Lung (tissue), 12 donors: ENCODE results near the gene PDCD4. TPM values are rescaled to one million over a fixed set of nuclear protein-coding genes. Genes with fewer than 3 reads are reported as not detected.
A peak's percentile ranks its signal among the peaks of the same experiment; 100 is the strongest.

Experiments used
- ATAC-seq: fragments of 200-7000 bp; cut with Tn5 transposase; one replicate; pipeline ENCODE4 v1.9.1; 2020; ENCODE audit warnings: moderate number of reproducible peaks; ENCODE audit not compliant: insufficient read depth, low FRiP score
- DNase-seq, 3 donors: peaks; one replicate each; pipeline ENCODE4 v3.0.0-alpha.2; 2013 to 2017
- H3K27ac ChIP-seq, 2 donors: one replicate each; pipeline ENCODE4 v1.5.1; 2013; ENCODE audit warnings: mild to moderate bottlenecking in 2 of 2, moderate library complexity in 2 of 2, control low read depth in 1 of 2, inconsistent platforms in 1 of 2, low read depth in 1 of 2, low read length in 1 of 2
- H3K27me3 ChIP-seq, 3 donors: one replicate each; pipeline ENCODE4 v1.5.1; 2013; ENCODE audit warnings: low read length in 2 of 3; ENCODE audit not compliant: control insufficient read depth in 3 of 3, insufficient read depth in 3 of 3
- H3K36me3 ChIP-seq, 4 donors: one replicate each; pipeline ENCODE4 v1.5.1; 2013; ENCODE audit warnings: low read length in 4 of 4, mild to moderate bottlenecking in 1 of 4, moderate library complexity in 1 of 4; ENCODE audit not compliant: control insufficient read depth in 4 of 4, insufficient read depth in 4 of 4
- H3K4me1 ChIP-seq, 5 donors: one replicate each; pipeline ENCODE4 v1.5.1; 2013; ENCODE audit warnings: low read length in 5 of 5, mild to moderate bottlenecking in 2 of 5, moderate library complexity in 1 of 5; ENCODE audit not compliant: control insufficient read depth in 5 of 5, insufficient read depth in 5 of 5
- H3K4me3 ChIP-seq: one replicate; pipeline ENCODE4 v1.5.1; 2013; ENCODE audit warnings: mild to moderate bottlenecking, control low read depth, moderate library complexity
- H3K9ac ChIP-seq, 2 donors: one replicate each; pipeline ENCODE4 v1.5.1; 2013; ENCODE audit warnings: low read length in 2 of 2, control low read depth in 1 of 2; ENCODE audit not compliant: insufficient read depth in 1 of 2
- H3K9me3 ChIP-seq, 4 donors: one replicate each; pipeline ENCODE4 v1.5.1; 2013; ENCODE audit warnings: low read length in 3 of 4, mild to moderate bottlenecking in 1 of 4, moderate library complexity in 1 of 4; ENCODE audit not compliant: control insufficient read depth in 4 of 4, insufficient read depth in 3 of 4
- CTCF ChIP-seq: IDR thresholded peaks from 2 replicates; pipeline ENCODE4 v1.5.1; 2012; ENCODE audit warnings: mild to moderate bottlenecking; ENCODE audit errors: control extremely low read depth, extremely low read depth
- WGBS, 2 donors: extraction: QIAGEN DNeasy Blood & Tissue Kit; methylation state at CpG; one replicate each; pipeline ENCODE4 v1.1.7; 2013; 5-methylcytosine and 5-hydroxymethylcytosine counted together
- polyA plus RNA-seq, 2 donors: library from polyadenylated mRNA; stranded (reverse); fragments of 200-250 nt; gene quantifications; one replicate each; pipeline ENCODE4 v1.2.1, GENCODE V29; 2013
- total RNA-seq, 2 donors: library from RNA; depleted of rRNA in 1 of 2; stranded (reverse); fragments of >200 nt in 1 of 2; gene quantifications; one replicate each; pipeline ENCODE4 v1.2.1, GENCODE V29; 2014 to 2021
- donor health status: control.
- donor health status: control.
- donor health status: Bipolar disorder and iron deficiency.
- donor health status: healthy.
- donor health status: DM: yes; HTN: yes; CAD: no.

PDCD4 gene
- total and polyA plus RNA-seq, 4 donors: 26.7 to 186 (median 33.5) TPM

GRCh38 chr10:110840225-110840922 is 31.4 kb upstream of the PDCD4 start:
- 64 to 65% methylated on average over 5 of the region's 5 CpGs for WGBS, 2 donors
- no peak overlapping the region for H3K4me3 ChIP-seq

DNA sequence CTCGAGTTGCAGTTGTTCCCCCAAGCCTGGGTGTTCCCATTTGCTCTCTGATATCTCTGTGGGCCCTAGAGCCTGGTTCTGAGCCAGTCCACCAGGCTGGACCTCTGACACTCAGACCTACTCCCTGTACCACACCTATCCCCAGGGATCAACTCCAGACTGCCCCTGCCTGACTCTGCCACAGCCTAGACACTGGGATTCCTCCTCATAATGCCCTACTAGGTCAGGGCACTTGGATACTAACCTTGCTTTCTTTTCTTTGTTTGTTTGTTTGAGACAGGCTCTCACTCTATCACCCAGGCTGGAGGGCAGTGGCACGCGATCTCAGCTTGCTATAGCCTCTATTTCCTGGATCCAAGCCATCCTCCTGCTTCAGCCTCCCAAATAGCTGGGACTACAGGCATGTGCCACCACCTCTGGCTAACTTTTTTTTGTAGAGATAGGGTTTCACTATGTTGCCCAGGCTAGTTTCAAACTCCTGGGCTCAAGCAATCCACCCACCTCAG is 30.8 kb upstream of the PDCD4 start:
- H3K36me3 ChIP-seq: no peaks in the 10 kb centered on the region
- peaks cover 0 to 5% (median 3%) of the 10 kb centered on the region in 5 donors for H3K4me1 ChIP-seq
- H3K27me3 ChIP-seq: no peaks in the 10 kb centered on the region
- H3K9ac ChIP-seq: no peak overlapping the region
- no peak overlapping the region for H3K27ac ChIP-seq
- 79 to 81% methylated on average over 3 of the region's 3 CpGs for WGBS, 2 donors
- H3K9me3 ChIP-seq: no peaks in the 10 kb centered on the region
- H3K4me3 ChIP-seq: no peak overlapping the region
- TF ChIP-seq CTCF: no peak
- ATAC-seq (no peak), DNase-seq (no peak)

More at GRCh38 chr10:110840225-110840922, 31.4 kb upstream of the PDCD4 start:
- Histone ChIP-seq H3K27me3 (no peaks in the 10 kb centered on the region), H3K4me1 (peaks cover 0 to 5% (median 3%) of the 10 kb centered on the region in 5 donors), H3K36me3 (no peaks in the 10 kb centered on the region), H3K9me3 (no peaks in the 10 kb centered on the region), H3K27ac (no peak overlapping the region), H3K9ac (no peak overlapping the region)
- ATAC-seq: peak; percentile 10
- TF ChIP-seq CTCF: no peak
- no peak for DNase-seq

DNA sequence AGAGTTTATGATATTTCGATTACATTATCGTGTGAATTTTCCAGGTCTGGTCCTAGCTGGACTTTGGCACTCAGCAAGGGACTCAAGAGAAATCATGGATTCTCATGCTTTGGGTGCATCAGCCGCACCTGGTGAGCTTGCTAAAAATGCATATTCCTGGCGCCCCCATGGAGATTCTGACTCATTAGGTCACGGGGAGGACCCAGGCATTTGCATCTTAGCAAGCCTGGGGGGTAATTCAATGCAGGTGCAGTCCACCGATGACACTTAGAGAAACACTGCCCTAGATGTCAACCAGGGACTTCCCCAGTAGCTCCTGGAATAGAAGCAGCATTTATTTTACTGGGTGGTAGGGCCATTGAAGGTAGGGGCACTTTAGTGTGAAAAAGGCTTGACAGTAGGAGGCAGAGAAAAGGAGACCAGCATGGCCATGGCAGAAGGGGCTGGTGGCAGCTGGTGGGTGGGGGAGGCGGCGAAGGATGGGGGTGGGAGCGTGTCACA is 29.9 kb upstream of the PDCD4 start:
- 95 to 99% methylated on average over 9 of the region's 9 CpGs for WGBS, 2 donors

More for the DNA sequence above, 29.9 kb upstream of the PDCD4 start:
- no peak overlapping the region for H3K9ac ChIP-seq
- H3K4me1 ChIP-seq: peaks cover 0 to 5% (median 3%) of the 10 kb centered on the region in 5 donors
- no peaks in the 10 kb centered on the region for H3K36me3 ChIP-seq
- no peaks in the 10 kb centered on the region for H3K9me3 ChIP-seq
- no peak overlapping the region for H3K27ac ChIP-seq
- no peak for ATAC-seq
- no peak for TF ChIP-seq CTCF
- H3K4me3 ChIP-seq: no peak overlapping the region
- no peaks in the 10 kb centered on the region for H3K27me3 ChIP-seq
- DNase-seq: no peak
